HCT116 (cell line): ENCODE results near the gene KIF18B. TPM values are rescaled to one million over a fixed set of nuclear protein-coding genes. Genes with fewer than 3 reads are reported as not detected.

ENCODE experiments used
- ATAC-seq: fragments of 200-7000 bp; cut with Tn5 transposase; 2 replicates; pipeline ENCODE4 v1.9.1; 2020; ENCODE audit warnings: mild to moderate bottlenecking, moderate library complexity
- BruUV-seq: library from RNA; stranded (reverse); fragments of 400-500 nt; replicated peaks from 2 replicates; lab custom pipeline; 2021; lab: Mats Ljungman, UMichigan
- CTCF ChIA-PET: fragments of 300-600 bp; sonication (Branson Sonifier 250); formaldehyde crosslinking; loops from one replicate; lab custom pipeline; 2021; ENCODE audit warnings: antibody characterized with exemption; lab: Charles Lee
- POLR2A ChIA-PET: fragments of 300-600, 350-600 bp; sonication (Branson Sonifier 250); formaldehyde crosslinking; loops from one replicate; lab custom pipeline; 2021; ENCODE audit warnings: antibody characterized with exemption; lab: Charles Lee
- RAD21 ChIA-PET, 2 experiments: fragments of 300-600 bp; sonication (Branson Sonifier 250); formaldehyde crosslinking; loops; one replicate each; lab custom pipeline; 2023; ENCODE audit warnings: low total read pairs in 2 of 2; ENCODE audit not compliant: uncharacterized antibody in 2 of 2, unreplicated experiment in 2 of 2, low non-redundant PET in 1 of 2; lab: Charles Lee
- DNase-seq: peaks from one replicate; pipeline ENCODE4 v3.0.0-alpha.2; 2010; ENCODE audit warnings: low read depth, low spot score
- H2AFZ ChIP-seq: fragments of 200-600 bp; shearing (Covaris generic), sonication (generic); 2 replicates; pipeline ENCODE4 v1.6.1; 2017; ENCODE audit warnings: low read depth, mixed run types, mixed read lengths, antibody characterized with exemption, low read length; ENCODE audit not compliant: poor library complexity, severe bottlenecking
- H3K27ac ChIP-seq: 2 replicates; pipeline ENCODE4 v1.5.1; 2012; ENCODE audit warnings: low read depth, low read length
- H3K27me3 ChIP-seq: fragments of 200-600 bp; sonication (generic); 2 replicates; pipeline ENCODE4 v1.6.1; 2016; ENCODE audit warnings: mixed run types, low read length, mixed read lengths; ENCODE audit not compliant: insufficient read depth
- H3K36me3 ChIP-seq, 2 experiments: fragments of 200-500 bp in 1 of 2; fragments of 200-600 bp in 1 of 2; sonication (Bioruptor generic) in 1 of 2; sonication (generic) in 1 of 2; 2 replicates each; pipeline versions ENCODE4 v1.5.1 to v1.6.1; 2014 to 2016; ENCODE audit warnings: low read length in 2 of 2, inconsistent platforms in 1 of 2, mixed read lengths in 1 of 2, mixed run types in 1 of 2; ENCODE audit not compliant: insufficient read depth in 2 of 2, control insufficient read depth in 1 of 2
- H3K4me1 ChIP-seq, 2 experiments: fragments of 200-600 bp in 1 of 2; sonication (generic) in 1 of 2; 2 replicates each; pipeline versions ENCODE4 v1.5.1 to v1.6.1; 2012 to 2017; ENCODE audit warnings: low read length in 2 of 2, inconsistent platforms in 1 of 2, mild to moderate bottlenecking in 1 of 2, mixed read lengths in 1 of 2, mixed run types in 1 of 2, moderate library complexity in 1 of 2; ENCODE audit not compliant: insufficient read depth in 2 of 2, control insufficient read depth in 1 of 2
- H3K4me2 ChIP-seq: fragments of 200-600 bp; sonication (generic); 2 replicates; pipeline ENCODE4 v1.6.1; 2017; ENCODE audit warnings: mixed run types, low read length, mixed read lengths
- H3K4me3 ChIP-seq, 2 experiments: fragments of 200-600 bp in 1 of 2; sonication (generic) in 1 of 2; replicated peaks in 1 of 2; 2 replicates each; pipeline ENCODE4 v1.5.1; 2011 to 2016; ENCODE audit warnings: low read length in 2 of 2, control low read depth in 1 of 2, low read depth in 1 of 2, mild to moderate bottlenecking in 1 of 2, mixed read lengths in 1 of 2, mixed run types in 1 of 2
- H3K79me2 ChIP-seq: fragments of 200-600 bp; sonication (generic); 2 replicates; pipeline ENCODE4 v1.6.1; 2017; ENCODE audit warnings: mild to moderate bottlenecking, mixed run types, low read length, moderate library complexity, mixed read lengths; ENCODE audit not compliant: insufficient read depth
- H3K9ac ChIP-seq: fragments of 200-600 bp; sonication (generic); 2 replicates; pipeline ENCODE4 v1.6.1; 2016; ENCODE audit warnings: low read length, mixed read lengths
- H3K9me2 ChIP-seq: fragments of 200-600 bp; sonication (generic), shearing (Covaris generic); 2 replicates; pipeline ENCODE4 v1.6.1; 2017; ENCODE audit warnings: mixed run types, mild to moderate bottlenecking, moderate library complexity; ENCODE audit not compliant: insufficient read depth
- H3K9me3 ChIP-seq, 2 experiments: fragments of 200-500 bp in 1 of 2; fragments of 200-600 bp in 1 of 2; sonication (Bioruptor generic) in 1 of 2; sonication (generic) in 1 of 2; 2 replicates each; pipeline ENCODE4 v1.6.1; 2014 to 2017; ENCODE audit warnings: low read length in 2 of 2, mixed read lengths in 2 of 2, inconsistent platforms in 1 of 2, low read depth in 1 of 2, mild to moderate bottlenecking in 1 of 2, mixed run types in 1 of 2, moderate library complexity in 1 of 2; ENCODE audit not compliant: control insufficient read depth in 1 of 2, insufficient read depth in 1 of 2
- H4K20me1 ChIP-seq: fragments of 200-600 bp; sonication (generic), shearing (Covaris generic); 2 replicates; pipeline ENCODE4 v1.6.1; 2017; ENCODE audit warnings: mixed run types, mild to moderate bottlenecking, moderate library complexity; ENCODE audit not compliant: insufficient read depth
- CBX3 ChIP-seq: IDR thresholded peaks from 2 replicates; pipeline ENCODE4 v1.6.1; 2012; ENCODE audit warnings: low read depth
- CEBPB ChIP-seq: IDR thresholded peaks from 2 replicates; pipeline ENCODE4 v1.6.1; 2012; ENCODE audit warnings: low read depth
- EZH2phosphoT487 ChIP-seq: fragments of 200-600 bp; IDR thresholded peaks from 2 replicates; pipeline ENCODE4 v1.6.1; 2018; ENCODE audit warnings: antibody characterized with exemption, borderline replicate concordance
- FOSL1 ChIP-seq: IDR thresholded peaks from 2 replicates; pipeline ENCODE4 v1.6.1; 2012; ENCODE audit warnings: low read depth
- JUND ChIP-seq: IDR thresholded peaks from 2 replicates; pipeline ENCODE4 v1.6.1; 2012
- MAX ChIP-seq: IDR thresholded peaks from 2 replicates; pipeline ENCODE4 v1.6.1; 2012
- POLR2A ChIP-seq: IDR thresholded peaks from 2 replicates; pipeline ENCODE4 v1.7.0; 2011; ENCODE audit warnings: borderline replicate concordance; ENCODE audit not compliant: insufficient read depth, insufficient read length; ENCODE audit errors: extremely low read depth
- POLR2AphosphoS5 ChIP-seq: IDR thresholded peaks from 2 replicates; pipeline ENCODE4 v1.6.1; 2011; ENCODE audit warnings: mild to moderate bottlenecking, low read depth, low read length, moderate library complexity
- RAD21 ChIP-seq: IDR thresholded peaks from 2 replicates; pipeline ENCODE4 v1.6.1; 2012; ENCODE audit warnings: low read depth, mild to moderate bottlenecking
- SIN3A ChIP-seq: IDR thresholded peaks from 2 replicates; pipeline ENCODE4 v1.6.1; 2012; ENCODE audit warnings: low read depth
- SP1 ChIP-seq: IDR thresholded peaks from 2 replicates; pipeline ENCODE4 v1.6.1; 2012; ENCODE audit warnings: low read depth
- TCF7L2 ChIP-seq: IDR thresholded peaks from 2 replicates; pipeline ENCODE4 v1.7.0; 2011; ENCODE audit warnings: borderline replicate concordance, inconsistent platforms; ENCODE audit not compliant: insufficient read depth, insufficient read length; ENCODE audit errors: extremely low read depth
- YY1 ChIP-seq: IDR thresholded peaks from 2 replicates; pipeline ENCODE4 v1.6.1; 2011; ENCODE audit warnings: low read length, low read depth, moderate library complexity, mild to moderate bottlenecking; ENCODE audit not compliant: insufficient replicate concordance; ENCODE audit errors: extremely low read depth
- ZNF274 ChIP-seq: fragments of 200-500 bp; sonication (Bioruptor generic); IDR thresholded peaks from 2 replicates; pipeline ENCODE4 v1.6.1; 2014; ENCODE audit warnings: mild to moderate bottlenecking, low read depth, low read length, inconsistent platforms
- intact Hi-C: fragments of 100-400 bp; cut with micrococcal nuclease; formaldehyde crosslinking; loops from 2 replicates; pipeline ENCODE4 v1.10.0; 2022
- total RNA-seq: library from RNA; stranded (reverse); gene quantifications from one replicate; pipeline ENCODE4 v1.2.1, GENCODE V29; 2021; ENCODE audit not compliant: unreplicated experiment

The KIF18B gene
- total RNA-seq, 1 experiment from 2014 or later: 76.4 TPM

DNA sequence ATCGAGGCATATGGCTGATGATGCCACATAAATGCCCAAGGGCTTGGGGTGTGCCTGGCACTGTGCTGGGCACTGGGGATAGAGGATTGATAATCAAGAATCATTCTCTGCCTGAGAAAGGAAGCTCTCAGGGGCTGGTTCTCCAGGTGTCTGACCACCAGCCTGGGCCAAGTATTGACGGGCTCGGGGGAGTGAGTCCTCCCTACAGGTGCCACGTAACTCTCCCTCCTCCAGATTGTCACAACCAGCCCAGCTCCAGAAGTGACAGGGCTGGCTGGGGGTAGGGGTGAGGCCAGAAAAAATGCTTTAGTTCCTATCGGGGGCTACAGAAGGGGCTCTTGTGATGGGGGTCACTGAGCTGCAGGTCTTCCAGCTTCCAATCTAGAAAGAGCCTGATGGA is 31.2 kb upstream of the KIF18B start:
- H4K20me1 ChIP-seq: no peaks in the 10 kb centered on the region
- no peaks in the 10 kb centered on the region for H3K4me1 ChIP-seq
- intact Hi-C loops: no loop called here
- no peaks in the 10 kb centered on the region for H3K9me3 ChIP-seq
- H3K79me2 ChIP-seq: no peaks in the 10 kb centered on the region
- H3K9ac ChIP-seq: no peak overlapping the region
- no peak overlapping the region for H3K4me3 ChIP-seq
- BruUV-seq: no TSS peak
- no peaks in the 10 kb centered on the region for H3K27me3 ChIP-seq
- POLR2A ChIA-PET: no interaction called here
- ATAC-seq (no peak), DNase-seq (no peak)
- no peaks in the 10 kb centered on the region for H3K36me3 ChIP-seq
- no peak overlapping the region for H2AFZ ChIP-seq
- H3K9me2 ChIP-seq: no peaks in the 10 kb centered on the region
- RAD21 ChIA-PET: no interaction called here
- no peak overlapping the region for H3K27ac ChIP-seq
- CTCF ChIA-PET: no interaction called here
- H3K4me2 ChIP-seq: no peak overlapping the region
- TF ChIP-seq EZH2phosphoT487 (no peak), CEBPB (no peak), POLR2AphosphoS5 (no peak), ZNF274 (no peak), JUND (no peak), TCF7L2 (no peak), YY1 (no peak), POLR2A (no peak), SP1 (no peak), MAX (no peak), RAD21 (no peak), CBX3 (no peak), FOSL1 (no peak), SIN3A (no peak)
- TF ChIP-seq, all 23 proteins: peak for 0
